ENCODE measurements around the gene HGD.
"Not testable (repeated sequence)": the region's sequence is repeated elsewhere in the genome, so short reads cannot be mapped to it uniquely, and the experiment has no call there.

The HGD gene

GRCh38 chr3:120634539-120634938 lies 47.5 kb downstream of the HGD start:
- no peak overlapping the region for H3K27ac ChIP-seq (ENCODE audit: low read length)
- H3K27me3 ChIP-seq (ENCODE audit: insufficient read depth, low read length): no peaks in the 10 kb centered on the region
- no peaks in the 10 kb centered on the region for H3K4me1 ChIP-seq (ENCODE audit: insufficient read depth, low read length)
- H3K4me3 ChIP-seq (ENCODE audit: low read length): no peak overlapping the region
- H3K9me3 ChIP-seq (ENCODE audit: insufficient read depth, low read depth, low read length): no peaks in the 10 kb centered on the region; the same call in 1 of the 2 replicates
- H3K36me3 ChIP-seq (ENCODE audit: insufficient read depth, low read depth, low read length): no peaks in the 10 kb centered on the region
- no peak overlapping the region for H3K9ac ChIP-seq (ENCODE audit: low read depth, low read length)

GRCh38 chr3:120625159-120625586 lies 56.9 kb downstream of the HGD start:
- H3K4me1 ChIP-seq (ENCODE audit: insufficient read depth, low read length): peaks cover 3% of the 10 kb centered on the region; the same call in 1 of the 2 replicates
- no peak overlapping the region for H3K9ac ChIP-seq (ENCODE audit: low read depth, low read length)
- no peaks in the 10 kb centered on the region for H3K27me3 ChIP-seq (ENCODE audit: insufficient read depth, low read length)
- peaks cover 17% of the 10 kb centered on the region; the same call in 1 of the 2 replicates for H3K9me3 ChIP-seq (ENCODE audit: insufficient read depth, low read depth, low read length)
- no peak overlapping the region for H3K27ac ChIP-seq (ENCODE audit: low read length)
- H3K4me3 ChIP-seq (ENCODE audit: low read length): no peak overlapping the region
- H3K36me3 ChIP-seq (ENCODE audit: insufficient read depth, low read depth, low read length): no peaks in the 10 kb centered on the region

GRCh38 chr3:120623727-120624093 lies 58.3 kb downstream of the HGD start:
- no peak overlapping the region for H3K27ac ChIP-seq (ENCODE audit: low read length)
- no peaks in the 10 kb centered on the region for H3K36me3 ChIP-seq (ENCODE audit: insufficient read depth, low read depth, low read length)
- no peak overlapping the region for H3K9ac ChIP-seq (ENCODE audit: low read depth, low read length)
- peaks cover 17% of the 10 kb centered on the region; the same call in 1 of the 2 replicates for H3K9me3 ChIP-seq (ENCODE audit: insufficient read depth, low read depth, low read length)
- H3K4me1 ChIP-seq (ENCODE audit: insufficient read depth, low read length): peaks cover 3% of the 10 kb centered on the region; the same call in 1 of the 2 replicates
- H3K27me3 ChIP-seq (ENCODE audit: insufficient read depth, low read length): no peaks in the 10 kb centered on the region
- no peak overlapping the region for H3K4me3 ChIP-seq (ENCODE audit: low read length)

- Histone ChIP-seq H3K9me3 (ENCODE audit: insufficient read depth, low read depth, low read length) (peaks cover 17% of the 10 kb centered on the region; the same call in 1 of the 2 replicates), H3K27ac (ENCODE audit: low read length) (no peak overlapping the region), H3K27me3 (ENCODE audit: insufficient read depth, low read length) (no peaks in the 10 kb centered on the region), H3K9ac (ENCODE audit: low read depth, low read length) (peak overlapping the region; percentile 1; the same call in 1 of the 2 replicates), H3K4me3 (ENCODE audit: low read length) (peak overlapping the region; percentile 22; the same call in 1 of the 2 replicates), H3K4me1 (ENCODE audit: insufficient read depth, low read length) (peaks cover 3% of the 10 kb centered on the region; the same call in 1 of the 2 replicates), H3K36me3 (ENCODE audit: insufficient read depth, low read depth, low read length) (no peaks in the 10 kb centered on the region)
Measured at GRCh38 chr3:120622870-120623726, 58.9 kb downstream of the HGD start.

- Histone ChIP-seq H3K36me3 (ENCODE audit: insufficient read depth, low read depth, low read length) (no peaks in the 10 kb centered on the region), H3K4me1 (ENCODE audit: insufficient read depth, low read length) (peaks cover 3% of the 10 kb centered on the region; the same call in 1 of the 2 replicates), H3K9me3 (ENCODE audit: insufficient read depth, low read depth, low read length) (peaks cover 17% of the 10 kb centered on the region; the same call in 1 of the 2 replicates), H3K27me3 (ENCODE audit: insufficient read depth, low read length) (no peaks in the 10 kb centered on the region), H3K27ac (ENCODE audit: low read length) (no peak overlapping the region), H3K4me3 (ENCODE audit: low read length) (peak overlapping the region; percentile 22; the same call in 1 of the 2 replicates), H3K9ac (ENCODE audit: low read depth, low read length) (0 out of 2 replicates have a peak overlapping the region, but pooled peaks have one; percentile 1)
Measured at GRCh38 chr3:120622457-120622856, 59.6 kb downstream of the HGD start.

- H3K9me3 ChIP-seq (ENCODE audit: insufficient read depth, low read depth, low read length); H3K4me1 ChIP-seq (ENCODE audit: insufficient read depth, low read length); H3K27me3 ChIP-seq (ENCODE audit: insufficient read depth, low read length); H3K9ac ChIP-seq (ENCODE audit: low read depth, low read length); H3K36me3 ChIP-seq (ENCODE audit: insufficient read depth, low read depth, low read length); H3K4me3 ChIP-seq (ENCODE audit: low read length); H3K27ac ChIP-seq (ENCODE audit: low read length): not testable (repeated sequence)
Measured at GRCh38 chr3:120616745-120617144, 65.3 kb downstream of the HGD start.

- Histone ChIP-seq H3K27ac (ENCODE audit: low read length) (no peak overlapping the region), H3K9ac (ENCODE audit: low read depth, low read length) (no peak overlapping the region)
Measured at GRCh38 chr3:120615847-120616609, 66.0 kb downstream of the HGD start.

GRCh38 chr3:120614765-120615164 lies 67.3 kb downstream of the HGD start:
- Histone ChIP-seq H3K27ac (ENCODE audit: low read length) (no peak overlapping the region), H3K9ac (ENCODE audit: low read depth, low read length) (no peak overlapping the region; the same call in 1 of the 2 replicates), H3K36me3 (ENCODE audit: insufficient read depth, low read depth, low read length) (no peaks in the 10 kb centered on the region), H3K9me3 (ENCODE audit: insufficient read depth, low read depth, low read length) (no peaks in the 10 kb centered on the region), H3K4me1 (ENCODE audit: insufficient read depth, low read length) (no peaks in the 10 kb centered on the region), H3K27me3 (ENCODE audit: insufficient read depth, low read length) (no peaks in the 10 kb centered on the region), H3K4me3 (ENCODE audit: low read length) (no peak overlapping the region)

More at GRCh38 chr3:120615847-120616609, 66.0 kb downstream of the HGD start:
- no peaks in the 10 kb centered on the region for H3K4me1 ChIP-seq (ENCODE audit: insufficient read depth, low read length)
- no peaks in the 10 kb centered on the region for H3K36me3 ChIP-seq (ENCODE audit: insufficient read depth, low read depth, low read length)
- no peaks in the 10 kb centered on the region for H3K9me3 ChIP-seq (ENCODE audit: insufficient read depth, low read depth, low read length)
- H3K27me3 ChIP-seq (ENCODE audit: insufficient read depth, low read length): no peaks in the 10 kb centered on the region
- no peak overlapping the region for H3K4me3 ChIP-seq (ENCODE audit: low read length)

GRCh38 chr3:120608506-120608905 lies 73.5 kb downstream of the HGD start:
- Histone ChIP-seq H3K27me3 (ENCODE audit: insufficient read depth, low read length) (no peaks in the 10 kb centered on the region), H3K4me3 (ENCODE audit: low read length) (no peak overlapping the region), H3K9ac (ENCODE audit: low read depth, low read length) (no peak overlapping the region), H3K9me3 (ENCODE audit: insufficient read depth, low read depth, low read length) (no peaks in the 10 kb centered on the region), H3K4me1 (ENCODE audit: insufficient read depth, low read length) (no peaks in the 10 kb centered on the region), H3K36me3 (ENCODE audit: insufficient read depth, low read depth, low read length) (no peaks in the 10 kb centered on the region; the same call in 1 of the 2 replicates), H3K27ac (ENCODE audit: low read length) (no peak overlapping the region)

- H3K27ac ChIP-seq (ENCODE audit: low read length): no peak overlapping the region
Measured at GRCh38 chr3:120604784-120605183, 77.3 kb downstream of the HGD start.

GRCh38 chr3:120604382-120604781 lies 77.7 kb downstream of the HGD start:
- Histone ChIP-seq H3K27me3 (ENCODE audit: insufficient read depth, low read length) (no peaks in the 10 kb centered on the region), H3K27ac (ENCODE audit: low read length) (no peak overlapping the region), H3K36me3 (ENCODE audit: insufficient read depth, low read depth, low read length) (peaks cover 38% of the 10 kb centered on the region), H3K9me3 (ENCODE audit: insufficient read depth, low read depth, low read length) (no peaks in the 10 kb centered on the region), H3K9ac (ENCODE audit: low read depth, low read length) (no peak overlapping the region), H3K4me1 (ENCODE audit: insufficient read depth, low read length) (no peaks in the 10 kb centered on the region), H3K4me3 (ENCODE audit: low read length) (no peak overlapping the region)

More at GRCh38 chr3:120604784-120605183, 77.3 kb downstream of the HGD start:
- H3K4me1 ChIP-seq (ENCODE audit: insufficient read depth, low read length): no peaks in the 10 kb centered on the region
- no peak overlapping the region for H3K4me3 ChIP-seq (ENCODE audit: low read length)
- H3K9ac ChIP-seq (ENCODE audit: low read depth, low read length): no peak overlapping the region
- H3K9me3 ChIP-seq (ENCODE audit: insufficient read depth, low read depth, low read length): no peaks in the 10 kb centered on the region
- H3K36me3 ChIP-seq (ENCODE audit: insufficient read depth, low read depth, low read length): peaks cover 34% of the 10 kb centered on the region
- H3K27me3 ChIP-seq (ENCODE audit: insufficient read depth, low read length): no peaks in the 10 kb centered on the region
